Daoy (cell line): Measurements from ENCODE around the gene LDLRAD3. TPM values are rescaled to one million over a fixed set of nuclear protein-coding genes. Genes with fewer than 3 reads are reported as not detected.

ENCODE experiments used
- DNase-seq: peaks from one replicate; pipeline ENCODE4 v3.0.0-alpha.2; 2015; ENCODE audit warnings: low read depth
- total RNA-seq: library from RNA; depleted of rRNA; stranded (reverse); fragments of >200 nt; shearing (Covaris generic); gene quantifications from 2 replicates; pipeline ENCODE4 v1.2.3, GENCODE V29; 2014

LDLRAD3 gene
- total RNA-seq, 1 experiment from 2014 or later = 6.1 TPM

DNA sequence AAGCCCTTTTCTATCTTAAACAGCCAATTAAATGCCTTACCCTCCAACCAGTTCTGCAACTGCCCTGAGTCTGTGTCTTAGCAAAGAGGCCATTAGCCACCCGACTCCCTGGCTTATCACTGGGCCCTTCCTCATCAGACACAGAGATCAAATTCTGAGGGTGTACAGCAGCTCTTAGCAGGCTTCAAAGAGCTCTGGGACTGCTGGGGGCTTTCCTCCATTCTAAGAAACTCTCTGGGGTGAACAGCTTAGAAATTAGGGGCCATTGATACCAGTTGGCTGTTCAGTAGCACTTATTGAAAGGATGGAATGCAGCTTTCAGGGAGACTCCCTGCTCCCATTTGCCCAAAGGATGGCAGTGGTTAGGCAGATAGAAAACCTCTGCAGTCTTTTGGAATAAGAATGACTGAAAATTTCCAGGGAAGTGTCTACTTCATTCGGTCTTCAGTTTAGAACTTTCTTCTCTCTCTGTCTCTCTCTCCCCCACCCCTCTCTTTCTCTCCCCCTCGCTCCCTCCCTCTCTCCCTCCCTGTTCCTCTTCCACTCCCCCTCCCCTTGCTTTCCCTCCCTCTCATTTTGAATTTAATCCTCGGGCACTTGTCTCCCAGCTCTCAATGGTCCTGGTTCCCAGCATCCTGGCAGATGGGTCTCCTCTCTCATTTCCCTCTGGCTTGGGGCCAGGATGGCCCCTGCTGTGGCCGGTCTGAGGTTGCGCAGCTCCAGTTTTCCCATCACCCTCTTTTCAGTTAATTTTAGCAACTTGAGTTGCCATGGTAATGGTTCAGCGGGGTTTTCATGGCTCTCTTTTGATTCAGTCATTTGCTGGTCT lies 268.9 kb downstream of the LDLRAD3 start:
- DNase-seq = no peak

DNA sequence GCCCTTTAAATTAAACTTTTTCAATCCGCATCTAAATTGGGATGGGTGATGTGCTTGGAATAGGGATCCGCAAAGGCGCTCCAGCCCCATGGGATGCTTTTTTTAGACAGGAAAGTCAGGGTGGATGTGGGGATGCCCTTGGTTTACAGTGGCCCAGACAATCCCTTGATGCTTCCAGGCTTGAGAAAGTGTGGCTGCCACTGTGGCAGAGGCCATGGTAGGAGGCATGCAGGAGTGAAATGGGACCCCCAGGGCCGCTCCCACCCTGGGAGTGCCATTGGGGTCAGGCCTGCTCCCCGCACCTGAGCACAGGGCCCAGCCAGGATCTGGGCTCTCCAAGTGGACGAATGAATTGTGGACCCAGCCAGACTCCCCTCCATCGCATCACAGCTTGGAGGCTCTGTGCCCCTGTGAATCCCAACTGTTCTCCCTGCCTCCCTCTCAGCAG lies 269.6 kb downstream of the LDLRAD3 start:
- no peak for DNase-seq

DNA sequence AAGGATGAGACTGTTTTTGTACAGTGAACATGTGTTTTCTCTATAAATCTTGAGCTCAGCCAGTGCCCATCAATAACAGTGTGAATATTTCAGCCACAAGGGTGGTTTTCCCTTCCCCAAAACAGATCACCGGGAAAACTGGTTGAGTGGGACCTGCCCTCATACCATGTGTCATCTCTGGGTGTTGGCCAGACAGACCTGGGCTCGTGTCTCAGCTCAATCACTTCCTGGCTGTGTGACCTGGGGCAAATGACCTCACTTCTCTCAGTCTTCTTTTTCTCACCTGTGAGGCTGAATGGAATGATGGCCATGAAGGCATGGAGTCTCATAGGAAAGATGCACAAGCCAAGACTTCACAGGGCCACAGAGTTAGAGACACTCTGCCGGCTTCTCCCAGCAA lies 270.6 kb downstream of the LDLRAD3 start:
- DNase-seq = no peak

DNA sequence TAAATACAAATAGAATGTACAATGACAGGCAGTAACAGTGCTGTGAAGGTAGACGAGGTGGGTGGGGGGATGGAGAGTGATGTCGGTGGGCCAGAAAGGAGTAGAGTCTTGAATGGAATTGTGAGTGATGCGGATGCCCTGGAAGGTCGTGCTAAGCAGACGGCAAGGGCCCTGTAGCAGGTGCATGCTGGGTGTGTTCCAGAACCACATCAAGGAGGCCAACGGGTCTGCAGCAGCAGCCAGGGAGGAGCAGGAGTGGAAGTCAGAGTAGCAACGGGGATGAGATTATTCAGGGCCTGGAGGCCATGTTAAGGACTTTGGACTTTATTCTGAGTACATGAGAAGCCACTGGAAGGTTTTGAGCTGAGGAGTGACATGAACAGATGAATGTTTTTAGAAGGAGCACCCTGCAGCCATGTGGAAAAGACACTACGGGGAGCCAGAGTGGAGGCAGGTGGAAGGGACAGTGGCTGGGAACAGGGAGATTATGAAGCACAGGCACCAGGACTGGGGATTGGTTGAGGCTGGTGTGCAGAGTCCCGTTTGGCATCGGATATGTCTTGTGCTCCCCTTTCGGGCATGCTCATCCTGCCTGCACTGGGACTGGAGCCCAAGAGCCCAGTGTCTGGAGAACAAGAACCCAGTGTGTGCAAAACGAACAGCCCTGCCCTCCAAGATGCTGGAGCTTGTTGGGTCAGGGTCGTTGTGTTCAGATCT lies 271.3 kb downstream of the LDLRAD3 start:
- DNase-seq = no peak

DNA sequence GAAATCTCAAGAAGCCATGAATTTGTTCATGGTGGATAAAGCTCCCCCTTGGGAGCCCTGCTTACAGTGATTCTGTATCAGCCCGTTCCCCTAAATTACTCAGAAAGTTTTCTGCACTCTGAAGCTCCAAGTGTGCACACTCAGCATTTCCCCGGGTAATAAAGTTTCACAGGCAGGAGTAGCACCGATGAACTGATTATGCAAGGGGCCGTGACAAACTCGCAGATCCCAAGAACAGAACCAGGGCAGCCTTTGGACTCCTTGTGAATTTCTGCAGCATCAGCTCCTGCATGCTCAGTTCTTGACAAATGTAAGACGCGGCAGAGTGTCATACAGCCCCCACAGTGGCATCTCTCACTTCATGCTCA lies 271.8 kb downstream of the LDLRAD3 start:
- DNase-seq = no peak

DNA sequence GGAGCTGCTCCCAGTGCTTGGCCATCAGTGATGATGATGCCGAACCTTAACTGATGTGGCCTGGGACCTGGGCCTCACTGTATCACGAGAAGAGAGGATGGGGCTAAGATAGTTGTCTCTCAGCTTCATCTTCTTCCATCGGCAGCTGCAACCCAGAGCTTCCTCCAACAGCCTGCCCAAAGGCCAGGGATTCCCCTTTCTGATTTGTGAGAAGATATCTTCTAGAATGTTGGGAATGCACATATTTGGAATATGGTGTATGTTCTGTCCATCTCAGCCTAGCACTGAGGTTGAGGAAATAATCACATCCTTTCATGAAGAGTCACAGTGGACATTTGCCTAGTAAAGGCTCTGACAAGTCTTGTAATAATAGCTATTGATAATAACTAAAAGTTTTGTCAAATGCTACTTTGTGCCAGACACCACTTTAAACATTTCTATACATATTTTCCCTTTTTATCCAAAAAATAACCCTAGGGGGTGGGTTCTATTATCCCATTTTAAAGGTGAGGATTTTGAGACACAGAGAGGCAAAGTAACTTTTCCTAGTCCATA lies 272.3 kb downstream of the LDLRAD3 start:
- no peak for DNase-seq

DNA sequence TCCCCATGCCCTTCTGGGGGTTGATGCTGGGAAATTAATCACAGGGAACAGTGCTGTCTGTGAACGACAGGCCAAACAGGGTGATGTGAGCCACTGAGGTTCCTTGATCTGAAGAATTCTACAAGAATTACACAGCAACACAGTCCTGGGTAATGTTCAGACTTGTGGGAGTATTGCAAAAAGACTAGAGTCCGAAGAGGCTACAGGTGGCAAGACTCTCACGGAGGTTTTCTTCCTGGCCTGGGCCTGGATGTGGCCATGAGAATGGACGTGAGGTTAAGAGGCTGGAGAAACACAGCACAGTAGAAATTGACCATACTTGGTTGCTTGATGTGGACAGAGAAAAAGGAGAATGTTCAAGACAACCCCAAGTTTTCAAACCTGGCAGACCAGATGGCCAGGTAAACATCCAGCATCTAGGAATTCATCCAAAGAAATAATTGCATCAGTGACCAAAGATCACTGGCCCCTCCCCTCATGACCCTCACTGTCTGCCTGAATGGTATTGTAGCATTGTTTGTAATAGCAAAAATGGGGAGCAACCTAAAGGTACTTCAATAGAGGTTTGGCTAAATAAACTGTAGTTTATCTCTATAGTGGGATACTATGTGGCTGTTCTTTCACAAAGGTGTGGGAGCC lies 274.5 kb downstream of the LDLRAD3 start:
- no peak for DNase-seq

DNA sequence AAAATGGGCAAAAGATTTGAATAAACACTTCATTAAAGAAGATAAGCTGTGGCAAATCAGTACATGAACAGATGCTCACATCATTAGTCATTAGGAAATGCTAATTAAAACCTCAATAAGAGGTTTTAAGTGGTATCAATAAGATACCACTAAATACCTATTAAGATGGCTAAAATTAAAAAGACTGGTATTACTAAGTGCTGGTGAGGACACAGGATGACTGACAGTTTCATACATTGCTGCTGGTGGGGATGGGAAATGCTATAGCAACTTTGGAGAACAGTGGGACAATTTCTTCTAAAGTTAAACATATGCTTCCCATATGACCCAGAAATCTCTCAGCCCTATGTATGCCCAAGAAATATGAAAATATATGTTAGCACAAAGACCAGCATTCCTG lies 276.1 kb downstream of the LDLRAD3 start:
- DNase-seq = no peak

DNA sequence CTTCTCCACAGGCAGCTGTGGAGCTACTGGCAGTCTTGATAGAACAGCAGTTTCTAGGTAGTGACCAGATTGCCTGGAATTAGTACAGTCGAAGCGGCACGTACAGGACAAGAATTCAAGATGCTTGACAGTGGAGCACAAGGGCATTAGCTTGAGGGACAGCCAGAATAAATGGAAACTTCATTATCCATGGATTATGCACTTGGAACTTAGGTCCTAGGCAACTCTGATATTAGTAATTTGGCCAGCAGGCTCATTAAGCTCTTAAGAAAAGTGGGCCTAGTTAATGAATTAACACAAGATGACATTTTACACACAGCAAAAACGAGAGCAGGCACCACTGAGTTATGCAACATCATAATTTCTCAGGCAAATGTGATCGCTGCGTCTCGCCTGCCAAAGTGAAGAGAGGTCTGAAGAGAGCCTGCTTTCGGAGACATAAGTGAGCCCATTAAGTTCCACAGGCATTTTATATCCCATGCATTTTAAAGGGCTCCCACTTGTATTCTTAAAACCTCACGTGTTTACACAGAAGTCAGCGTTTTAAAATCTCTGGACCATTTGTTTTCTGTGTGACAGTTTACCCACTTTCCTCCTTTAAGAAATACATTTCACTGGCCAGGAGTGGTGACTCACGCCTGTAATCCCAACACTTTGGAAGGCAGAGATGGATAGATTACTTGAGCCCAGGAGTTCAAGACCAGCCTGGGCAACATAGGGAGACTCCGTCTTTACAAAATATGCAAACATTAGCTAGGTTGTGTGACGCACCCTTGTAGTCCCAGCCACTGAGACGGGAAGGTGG lies 279.2 kb downstream of the LDLRAD3 start:
- DNase-seq = no peak

DNA sequence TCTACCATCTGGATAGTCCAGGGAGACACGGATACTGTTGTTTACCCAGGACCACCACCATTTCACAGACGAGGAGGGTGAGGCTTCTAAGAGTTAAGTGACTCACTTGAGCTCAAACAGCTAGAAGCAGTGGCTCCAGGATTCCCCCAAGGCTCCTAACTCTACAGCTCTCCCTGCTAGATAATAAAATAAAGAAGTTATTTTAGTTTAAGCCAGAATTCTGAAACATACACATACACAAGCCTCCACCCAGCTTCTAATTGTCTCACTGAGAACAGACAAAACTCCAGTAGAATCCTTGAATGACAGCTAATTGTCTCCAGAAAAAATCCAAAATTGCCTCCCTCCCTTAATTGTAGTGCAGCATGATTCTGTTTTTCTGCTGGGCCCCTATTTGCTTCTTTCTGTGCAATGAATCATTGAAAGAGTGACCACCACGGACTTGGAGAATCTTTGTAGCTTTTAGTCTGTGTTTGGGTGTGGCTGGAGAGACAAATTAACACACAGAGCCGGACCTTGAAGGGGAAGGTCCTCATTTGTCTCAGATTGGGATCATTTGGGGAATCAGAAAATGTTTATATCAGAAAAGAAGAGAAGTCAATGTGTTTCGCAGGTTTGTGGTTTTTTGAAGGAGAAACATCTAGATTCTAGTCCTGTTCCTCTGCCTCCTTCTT lies 280.5 kb downstream of the LDLRAD3 start:
- no peak for DNase-seq

DNA sequence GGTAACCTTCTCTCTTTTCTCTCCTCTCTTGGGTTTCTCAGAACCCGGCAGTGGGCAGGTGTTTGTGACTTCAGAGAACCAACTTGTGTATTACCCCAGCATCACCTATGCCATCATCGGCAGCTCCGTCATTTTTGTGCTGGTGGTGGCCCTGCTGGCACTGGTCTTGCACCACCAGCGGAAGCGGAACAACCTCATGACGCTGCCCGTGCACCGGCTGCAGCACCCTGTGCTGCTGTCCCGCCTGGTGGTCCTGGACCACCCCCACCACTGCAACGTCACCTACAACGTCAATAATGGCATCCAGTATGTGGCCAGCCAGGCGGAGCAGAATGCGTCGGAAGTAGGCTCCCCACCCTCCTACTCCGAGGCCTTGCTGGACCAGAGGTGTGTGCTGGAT lies 283.2 kb downstream of the LDLRAD3 start:
- DNase-seq = no peak

DNA sequence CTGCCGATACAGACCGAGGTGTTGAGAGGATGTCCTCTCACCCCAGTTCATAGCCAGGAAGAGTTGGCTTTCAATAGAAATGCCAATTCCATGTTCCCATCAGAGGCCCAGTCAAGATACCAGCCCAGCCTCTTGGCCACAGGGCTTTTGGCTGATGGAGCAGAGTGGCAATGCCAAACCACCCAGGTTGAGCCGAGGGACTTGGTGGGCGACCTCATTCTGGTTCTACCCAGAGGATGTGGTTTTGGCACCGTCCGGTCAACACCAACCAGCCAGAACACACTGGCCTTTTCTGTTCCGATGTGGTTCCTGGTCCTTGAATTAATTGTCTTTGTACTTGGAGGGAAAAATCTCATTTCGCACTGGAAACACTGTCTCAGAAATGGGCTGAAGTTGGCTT lies 284.8 kb downstream of the LDLRAD3 start:
- no peak for DNase-seq

DNA sequence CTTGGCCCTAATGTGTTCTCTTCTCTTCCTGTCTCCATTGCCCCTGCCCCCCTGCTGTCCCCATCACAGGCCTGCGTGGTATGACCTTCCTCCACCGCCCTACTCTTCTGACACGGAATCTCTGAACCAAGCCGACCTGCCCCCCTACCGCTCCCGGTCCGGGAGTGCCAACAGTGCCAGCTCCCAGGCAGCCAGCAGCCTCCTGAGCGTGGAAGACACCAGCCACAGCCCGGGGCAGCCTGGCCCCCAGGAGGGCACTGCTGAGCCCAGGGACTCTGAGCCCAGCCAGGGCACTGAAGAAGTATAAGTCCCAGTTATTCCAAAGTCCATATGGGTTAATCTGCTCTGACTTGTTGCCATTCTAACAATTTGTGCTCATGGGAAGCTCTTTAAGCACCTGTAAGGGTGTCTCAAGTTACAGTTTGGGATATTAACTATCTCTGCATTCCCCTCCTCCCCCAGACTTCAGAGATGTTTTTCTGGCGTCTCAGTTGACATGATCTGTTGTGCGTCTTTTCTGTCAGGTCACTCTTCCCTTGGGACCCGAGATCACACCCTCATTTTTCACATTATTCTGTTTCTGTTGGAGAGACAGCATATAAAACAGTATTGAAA lies 285.3 kb downstream of the LDLRAD3 start:
- no peak for DNase-seq

DNA sequence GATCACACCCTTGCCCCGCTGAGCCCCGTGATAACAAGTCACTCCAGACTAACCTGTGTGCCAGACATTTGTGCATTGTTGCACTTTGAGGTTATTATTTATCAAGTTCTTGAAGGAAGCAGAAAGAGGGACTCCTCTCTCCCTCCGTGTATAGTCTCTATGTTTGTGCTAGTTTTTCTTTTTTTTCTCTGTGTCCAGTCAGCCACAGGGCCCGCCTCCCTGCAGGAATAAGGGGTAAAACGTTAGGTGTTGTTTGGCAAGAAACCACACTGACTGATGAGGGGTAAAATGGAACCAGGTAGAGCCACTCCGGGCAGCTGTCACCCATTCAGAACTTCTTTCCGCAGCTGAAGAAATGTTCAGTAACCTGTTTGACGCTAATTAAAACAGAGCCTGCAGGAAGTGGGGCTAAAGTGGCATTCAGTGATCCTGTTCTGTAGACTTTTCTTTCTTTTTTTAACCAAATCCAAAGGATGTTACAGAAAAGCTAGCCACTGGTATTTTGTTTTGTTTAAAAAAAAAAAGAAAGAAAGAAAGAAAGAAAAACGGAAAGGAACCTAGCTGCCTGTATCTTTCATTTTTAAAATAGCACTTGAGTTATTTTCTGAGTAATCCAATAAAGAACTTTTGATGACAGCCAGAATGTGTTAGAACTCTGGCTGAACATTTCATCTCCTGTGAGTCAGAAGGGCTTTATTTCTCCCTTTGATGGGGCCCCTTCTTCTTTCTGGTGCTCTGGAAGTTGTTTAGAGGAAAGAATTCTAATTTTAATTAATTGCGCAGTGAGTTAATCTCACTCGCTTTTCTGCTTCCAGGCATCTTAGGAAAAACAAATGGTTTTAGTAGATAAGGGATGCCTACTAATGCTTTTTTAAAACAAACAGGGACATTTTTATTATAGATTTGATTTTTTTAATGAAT lies 287.2 kb downstream of the LDLRAD3 start:
- DNase-seq = no peak

DNA sequence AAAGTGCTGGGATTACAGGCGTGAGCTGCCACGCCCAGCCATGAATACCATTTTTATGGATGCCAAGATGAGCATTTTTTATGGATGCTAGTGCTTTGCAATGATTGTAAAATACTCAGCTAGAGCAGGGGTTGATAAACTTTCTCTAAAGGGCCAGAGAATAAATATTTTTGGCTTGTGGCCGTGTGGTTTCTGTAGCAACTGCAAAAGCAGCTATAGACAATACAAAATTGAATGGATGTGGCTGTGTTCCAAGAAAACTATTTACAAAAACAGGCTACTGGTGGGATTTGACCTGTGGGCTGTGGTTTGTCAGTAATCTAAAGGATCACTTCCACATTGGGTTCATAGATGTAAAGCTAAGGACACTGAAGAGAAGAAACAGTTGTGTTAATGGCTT lies 289.3 kb downstream of the LDLRAD3 start:
- no peak for DNase-seq

DNA sequence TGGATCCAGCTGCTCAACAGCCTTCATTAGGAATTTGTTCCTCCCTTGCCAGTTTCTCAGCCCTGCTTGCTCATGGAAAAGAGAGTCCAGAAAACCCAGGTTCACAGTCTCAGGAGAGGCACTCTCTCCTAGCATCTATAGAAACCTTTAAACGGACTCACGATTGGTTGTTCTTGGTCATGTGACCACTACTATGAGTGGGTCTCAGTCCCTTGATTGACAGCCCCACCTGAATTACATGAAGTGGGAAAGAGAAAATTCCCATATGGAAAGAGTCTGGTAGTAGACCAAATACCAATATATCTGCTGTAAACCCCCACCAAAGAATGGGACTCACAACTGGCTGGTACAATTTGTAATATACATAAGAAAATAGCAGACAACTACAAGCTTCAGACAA lies 291.0 kb downstream of the LDLRAD3 start:
- no peak for DNase-seq

DNA sequence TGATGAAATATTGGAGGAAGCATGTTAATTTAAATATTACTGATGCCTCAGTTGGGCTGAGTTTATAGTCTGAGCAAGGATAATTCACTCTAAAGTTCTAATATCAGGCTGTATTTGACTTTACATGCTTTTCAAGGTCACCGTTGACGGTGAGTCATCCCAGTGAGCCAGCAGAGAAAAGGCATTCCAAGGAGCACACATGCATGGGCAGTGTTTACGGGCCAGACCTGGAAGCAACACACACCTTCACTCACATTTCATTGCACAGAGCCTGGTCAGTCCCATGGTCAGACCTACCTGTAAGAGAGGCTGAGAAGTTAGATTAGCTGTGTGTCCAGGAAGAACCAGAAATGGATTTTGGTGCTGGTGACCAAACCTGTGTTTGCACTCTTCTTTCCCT lies 291.9 kb downstream of the LDLRAD3 start:
- no peak for DNase-seq

DNA sequence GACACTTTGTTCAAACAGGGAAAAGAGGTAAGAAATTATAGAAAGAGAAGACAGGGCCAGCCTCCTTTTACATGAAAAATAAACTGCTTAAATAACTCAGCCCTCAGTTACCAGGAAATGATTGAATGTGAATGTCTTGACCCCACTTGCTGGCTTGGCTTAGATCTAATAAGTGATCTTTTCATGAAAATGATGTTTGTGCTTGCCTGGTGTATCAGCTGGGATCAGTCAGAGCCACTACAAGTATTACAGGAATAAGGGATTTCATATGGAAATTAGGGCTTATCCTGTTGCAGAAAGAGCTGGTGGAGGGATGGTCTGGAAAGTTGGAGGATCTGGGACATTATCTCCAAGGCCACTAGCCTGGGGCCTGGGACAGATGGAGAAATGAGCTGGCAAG lies 293.5 kb downstream of the LDLRAD3 start:
- no peak for DNase-seq

DNA sequence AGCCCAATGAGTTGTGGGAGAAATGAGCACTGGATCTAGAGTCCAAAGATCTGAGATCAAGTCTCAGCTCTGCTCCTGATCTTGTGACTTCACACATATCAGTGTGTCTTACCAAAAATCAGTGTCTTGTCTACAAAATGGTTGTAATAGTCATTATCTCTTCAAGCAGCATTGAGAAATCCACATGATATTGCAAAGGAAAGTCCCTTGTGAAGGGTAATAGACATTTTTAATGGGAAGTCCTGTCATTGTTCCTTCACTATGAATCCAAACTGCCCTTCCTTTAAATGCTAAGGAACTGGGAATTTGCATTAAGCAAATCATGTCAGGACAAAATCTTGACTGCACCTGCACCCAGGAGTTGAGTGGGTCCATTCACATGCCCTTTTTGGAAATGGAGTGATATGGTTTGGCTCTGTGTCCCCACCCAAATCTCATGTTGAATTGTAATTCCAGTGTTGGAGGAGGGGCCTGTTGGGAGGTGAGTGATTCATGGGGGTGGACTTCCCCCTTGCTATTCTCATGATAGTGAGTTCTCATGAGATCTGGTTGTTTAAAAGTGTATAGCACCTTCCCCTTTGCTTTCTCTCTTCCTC lies 294.3 kb downstream of the LDLRAD3 start:
- no peak for DNase-seq
